Left lung (tissue), 10 donors: ENCODE results near the gene TSPAN17. TPM values are rescaled to one million over a fixed set of nuclear protein-coding genes. Genes with fewer than 3 reads are reported as not detected.

ENCODE experiments used
- ATAC-seq: fragments of 200-7000 bp; cut with Tn5 transposase; one replicate; pipeline ENCODE4 v1.9.1; 2020; ENCODE audit warnings: moderate library complexity
- DNase-seq, 4 donors: peaks; one replicate each; pipeline ENCODE4 v3.0.0-alpha.2; 2013 to 2020
- H3K27ac ChIP-seq, 2 donors: fragments of 200-600 bp; sonication (generic) in 1 of 2; one replicate each; pipeline versions ENCODE4 v1.5.0 to v1.8.0; 2020 to 2021
- H3K27me3 ChIP-seq, 2 donors: fragments of 200-600 bp; sonication (generic) in 1 of 2; one replicate each; pipeline versions ENCODE4 v1.5.0 to v1.8.0; 2020 to 2021
- H3K36me3 ChIP-seq, 2 donors: fragments of 200-600 bp; sonication (generic) in 1 of 2; one replicate each; pipeline versions ENCODE4 v1.5.0 to v1.8.0; 2020 to 2021
- H3K4me1 ChIP-seq, 2 donors: fragments of 200-600 bp; one replicate each; pipeline ENCODE4 v1.8.0; 2021
- H3K4me3 ChIP-seq, 2 donors: fragments of 200-600 bp; sonication (generic) in 1 of 2; one replicate each; pipeline versions ENCODE4 v1.5.0 to v1.8.0; 2020 to 2021; ENCODE audit warnings: mild to moderate bottlenecking in 1 of 2
- H3K9me3 ChIP-seq, 2 donors: fragments of 200-600 bp; sonication (generic) in 1 of 2; one replicate each; pipeline versions ENCODE4 v1.5.0 to v1.8.0; 2020 to 2021
- CTCF ChIP-seq, 2 donors: fragments of 200-600 bp; sonication (generic) in 1 of 2; IDR thresholded peaks; one replicate each; pipeline versions ENCODE4 v1.5.0 to v1.8.0; 2021; ENCODE audit warnings: antibody characterized with exemption in 2 of 2
- intact Hi-C, 2 donors: fragments of 100-400 bp; cut with DNase I; formaldehyde crosslinking; loops; one replicate each; pipeline versions ENCODE4 v1.11.2 to v1.14.2; 2022
- polyA plus RNA-seq, 6 donors: library from polyadenylated mRNA; unstranded; fragments of 120-200 nt; gene quantifications; one replicate each; pipeline ENCODE4 v1.2.1, GENCODE V29; 2013; ENCODE audit not compliant: insufficient read length in 6 of 6
- total RNA-seq, 2 donors: library from RNA; stranded (reverse); fragmentation: NEBNext Ultra II Directional; extraction: Animal tissue kit (Norgen Biotek cat#: 25700); gene quantifications; one replicate each; pipeline ENCODE4 v1.2.1, GENCODE V29; 2021
- donor health status: DM: no; HTN: yes; CAD: no.
- donor health status: DM: no; HTN: no; CAD: no.

The TSPAN17 gene
- total and polyA plus RNA-seq, 8 donors, result 26.0 to 48.3 (median 35.0) TPM

DNA sequence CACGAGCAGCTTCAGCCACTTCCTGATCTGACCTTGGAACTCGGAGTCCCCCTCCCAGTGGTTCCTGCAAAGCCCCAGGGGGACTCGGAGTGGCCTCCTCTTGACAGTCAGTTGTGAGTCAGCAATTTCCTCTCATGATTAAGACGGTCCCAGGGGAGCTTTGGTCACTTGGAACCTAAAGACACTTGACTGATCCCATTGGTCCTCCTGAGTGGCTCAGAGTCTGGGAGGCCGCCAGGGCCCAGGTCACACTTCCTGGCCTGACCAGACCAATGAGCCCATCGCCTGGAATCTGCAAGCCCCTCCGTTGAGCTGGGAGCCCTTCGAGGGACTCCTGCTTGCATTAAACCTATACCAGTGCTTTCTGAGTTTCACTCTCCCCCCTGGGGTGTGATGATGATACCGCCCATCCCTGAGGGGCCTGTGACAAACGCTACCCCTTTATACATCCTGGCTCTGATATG lies 29.1 kb downstream of the TSPAN17 start:
- Histone ChIP-seq H3K4me3 (no peak overlapping the region), H3K27ac (no peak overlapping the region), H3K36me3 (no peaks in the 10 kb centered on the region), H3K27me3 (peaks cover 24 to 63% of the 10 kb centered on the region in 2 donors), H3K4me1 (no peaks in the 10 kb centered on the region), H3K9me3 (no peaks in the 10 kb centered on the region)
- TF ChIP-seq CTCF (IDR thresholded peaks at IDR 0.05), result no peak
- DNase-seq (no peak), ATAC-seq (no peak)
- intact Hi-C loops, result no loop called here

GRCh38 chr5:176677209-176677939 lies 30.1 kb downstream of the TSPAN17 start:
- no peak for ATAC-seq
- no peaks in the 10 kb centered on the region for H3K36me3 ChIP-seq
- peaks cover 24 to 63% of the 10 kb centered on the region in 2 donors for H3K27me3 ChIP-seq
- TF ChIP-seq CTCF (IDR thresholded peaks at IDR 0.05), result no peak
- no peak for DNase-seq
- H3K4me3 ChIP-seq, result no peak overlapping the region
- intact Hi-C loops, result no loop called here
- no peaks in the 10 kb centered on the region for H3K4me1 ChIP-seq
- no peaks in the 10 kb centered on the region for H3K9me3 ChIP-seq
- H3K27ac ChIP-seq, result no peak overlapping the region

DNA sequence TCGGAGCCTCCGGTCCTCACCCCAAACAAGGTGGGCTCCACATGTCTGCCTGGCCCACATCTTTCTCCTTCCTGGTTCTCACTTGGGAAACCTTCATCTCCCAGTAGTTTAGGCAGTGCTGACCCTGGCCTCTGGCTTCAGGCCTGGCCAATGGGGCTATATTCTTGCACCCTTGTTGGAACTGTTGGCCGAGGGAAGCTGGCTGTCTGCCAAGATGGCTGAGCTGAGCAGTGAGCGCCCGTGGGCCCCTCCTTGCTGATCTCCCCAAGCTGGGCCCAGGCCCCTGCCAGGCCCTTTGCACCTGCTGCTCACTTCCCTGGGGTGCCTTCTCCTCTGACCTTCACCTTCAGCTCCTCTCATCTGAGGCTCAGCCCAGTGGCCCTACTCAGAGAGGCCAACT lies 31.3 kb downstream of the TSPAN17 start:
- intact Hi-C loops, result no loop called here
- H3K9me3 ChIP-seq, result no peaks in the 10 kb centered on the region

GRCh38 chr5:176679365-176680225 lies 32.3 kb downstream of the TSPAN17 start:
- peak in 1 of 4 donors; percentile 39 for DNase-seq
- peaks cover 24 to 68% of the 10 kb centered on the region in 2 donors for H3K27me3 ChIP-seq
- no peak for ATAC-seq

More for the DNA sequence above, 31.3 kb downstream of the TSPAN17 start:
- ATAC-seq (no peak), DNase-seq (no peak)
- H3K27me3 ChIP-seq, result peaks cover 24 to 64% of the 10 kb centered on the region in 2 donors
- H3K27ac ChIP-seq, result no peak overlapping the region
- H3K4me1 ChIP-seq, result no peaks in the 10 kb centered on the region
- no peaks in the 10 kb centered on the region for H3K36me3 ChIP-seq
- TF ChIP-seq CTCF (IDR thresholded peaks at IDR 0.05), result no peak
- H3K4me3 ChIP-seq, result no peak overlapping the region

More at GRCh38 chr5:176679365-176680225, 32.3 kb downstream of the TSPAN17 start:
- Histone ChIP-seq H3K4me3 (no peak overlapping the region), H3K9me3 (no peaks in the 10 kb centered on the region), H3K36me3 (no peaks in the 10 kb centered on the region), H3K27ac (no peak overlapping the region), H3K4me1 (no peaks in the 10 kb centered on the region)
- no peak for TF ChIP-seq CTCF (IDR thresholded peaks at IDR 0.05)
- intact Hi-C loops, result no loop called here
